GM12891 (cell line): ENCODE measurements around the gene OPCML.

Experiments
- PAX5 ChIP-seq: IDR thresholded peaks from 2 replicates; pipeline ENCODE4 v1.6.1; 2011; ENCODE audit warnings: low read length, moderate library complexity, mild to moderate bottlenecking; ENCODE audit not compliant: insufficient read depth, severe bottlenecking
- POLR2A ChIP-seq: IDR thresholded peaks from 2 replicates; pipeline ENCODE4 v1.6.1; 2011; ENCODE audit warnings: low read depth, low read length, control low read depth
- POLR2AphosphoS5 ChIP-seq: IDR thresholded peaks from 2 replicates; pipeline ENCODE4 v1.6.1; 2011; ENCODE audit warnings: low read depth, low read length, control low read depth
- POU2F2 ChIP-seq: IDR thresholded peaks from 2 replicates; pipeline ENCODE4 v1.6.1; 2011; ENCODE audit warnings: low read depth, mild to moderate bottlenecking, control low read depth, low read length, moderate library complexity
- SPI1 ChIP-seq: IDR thresholded peaks from 2 replicates; pipeline ENCODE4 v1.6.1; 2011; ENCODE audit warnings: low read depth, low read length, control low read depth
- TAF1 ChIP-seq: IDR thresholded peaks from 2 replicates; pipeline ENCODE4 v1.6.1; 2011; ENCODE audit warnings: low read depth, low read length, control low read depth

- TF ChIP-seq POLR2A, result no peak
- no peak for TF ChIP-seq SPI1
- TF ChIP-seq POLR2AphosphoS5, result no peak
- no peak for TF ChIP-seq POU2F2
- TF ChIP-seq TAF1, result no peak
- TF ChIP-seq PAX5, result no peak
Measured at GRCh38 chr11:133576351-133576750, 44.0 kb upstream of the OPCML start.
